Astrocyte (in vitro differentiated cells and primary cell): Measurements from ENCODE around the gene KRT40. TPM values are rescaled to one million over a fixed set of nuclear protein-coding genes. Genes with fewer than 3 reads are reported as not detected.

Source experiments
- DNase-seq: peaks from one replicate; pipeline ENCODE4 v3.0.0-alpha.2; 2010; ENCODE audit warnings: low read depth
- FAIRE-seq: peaks from 2 replicates; lab custom pipeline; 2011; peaks lifted over from hg19 to GRCh38; lab: Jason Lieb, UNC
- H2AFZ ChIP-seq: 2 replicates; pipeline ENCODE4 v1.6.0; 2012; ENCODE audit warnings: low read depth, low read length, inconsistent platforms
- H3K27ac ChIP-seq: 2 replicates; pipeline ENCODE4 v1.5.1; 2011; ENCODE audit warnings: low read depth, low read length, inconsistent platforms
- H3K27me3 ChIP-seq: 2 replicates; pipeline ENCODE4 v1.6.0; 2011; ENCODE audit warnings: low read length, inconsistent platforms; ENCODE audit not compliant: insufficient read depth
- H3K36me3 ChIP-seq: 2 replicates; pipeline ENCODE4 v1.5.1; 2011; ENCODE audit warnings: low read length, inconsistent platforms; ENCODE audit not compliant: insufficient read depth
- H3K4me1 ChIP-seq: 2 replicates; pipeline ENCODE4 v1.5.1; 2011; ENCODE audit warnings: low read length, inconsistent platforms; ENCODE audit not compliant: insufficient read depth
- H3K4me2 ChIP-seq: 2 replicates; pipeline ENCODE4 v1.6.0; 2012; ENCODE audit warnings: low read length, inconsistent platforms
- H3K4me3 ChIP-seq: 2 replicates; pipeline ENCODE4 v1.5.1; 2011; ENCODE audit warnings: low read depth, mild to moderate bottlenecking, low read length, inconsistent platforms; ENCODE audit not compliant: insufficient read depth
- H3K79me2 ChIP-seq: 2 replicates; pipeline ENCODE4 v1.6.0; 2012; ENCODE audit warnings: mild to moderate bottlenecking, low read length, inconsistent platforms; ENCODE audit not compliant: insufficient read depth
- H3K9ac ChIP-seq: 2 replicates; pipeline ENCODE4 v1.6.0; 2012; ENCODE audit warnings: mild to moderate bottlenecking, low read length, inconsistent platforms
- H3K9me3 ChIP-seq: 2 replicates; pipeline ENCODE4 v1.5.1; 2012; ENCODE audit warnings: low read depth, mild to moderate bottlenecking, low read length, inconsistent platforms; ENCODE audit not compliant: insufficient read depth
- H4K20me1 ChIP-seq: 2 replicates; pipeline ENCODE4 v1.6.0; 2012; ENCODE audit warnings: low read length, inconsistent platforms; ENCODE audit not compliant: insufficient read depth
- H3K27ac Mint-ChIP-seq: one replicate; pipeline ENCODE4 v1.8.0; 2021; ENCODE audit warnings: mild to moderate bottlenecking, mixed read lengths; ENCODE audit not compliant: unreplicated experiment
- H3K27me3 Mint-ChIP-seq: one replicate; pipeline ENCODE4 v1.8.0; 2021; ENCODE audit warnings: low read depth, mixed read lengths; ENCODE audit not compliant: unreplicated experiment
- H3K36me3 Mint-ChIP-seq: one replicate; pipeline ENCODE4 v1.8.0; 2021; ENCODE audit warnings: low read depth, mixed read lengths; ENCODE audit not compliant: unreplicated experiment
- H3K4me1 Mint-ChIP-seq: one replicate; pipeline ENCODE4 v1.8.0; 2021; ENCODE audit warnings: low read depth, mixed read lengths; ENCODE audit not compliant: unreplicated experiment
- H3K4me3 Mint-ChIP-seq: one replicate; pipeline ENCODE4 v1.8.0; 2021; ENCODE audit warnings: mild to moderate bottlenecking, moderate library complexity, mixed read lengths; ENCODE audit not compliant: unreplicated experiment
- H3K9me3 Mint-ChIP-seq: one replicate; pipeline ENCODE4 v1.8.0; 2021; ENCODE audit warnings: mild to moderate bottlenecking, mixed read lengths; ENCODE audit not compliant: unreplicated experiment
- EZH2 ChIP-seq: IDR thresholded peaks from 2 replicates; pipeline ENCODE4 v1.6.1; 2012; ENCODE audit warnings: mild to moderate bottlenecking, low read length, inconsistent platforms; ENCODE audit not compliant: insufficient read depth
- total RNA-seq: library from RNA; stranded (reverse); gene quantifications from 2 replicates; pipeline ENCODE4 v1.2.1, GENCODE V29; 2021
- TF ChIP-seq, protein P1 (sequence below): IDR thresholded peaks from 2 replicates; pipeline ENCODE4 v1.5.1; 2011; ENCODE audit warnings: low read depth, mild to moderate bottlenecking, inconsistent platforms, low read length, moderate library complexity; ENCODE audit not compliant: insufficient read depth

KRT40 gene
- total RNA-seq, 1 donor from 2014 or later = not detected

GRCh38 chr17:40993839-40994238, 9.7 kb upstream of the KRT40 start, which contains the start of gene KRTAP3-3:
Gene KRTAP3-3, minus strand, starts transcription at chr17:40994164. Its CDS starts 67 bp downstream, at chr17:40994097.
- H3K4me1 Mint-ChIP-seq = peaks cover 7% of the 10 kb centered on the region
- Histone ChIP-seq H2AFZ (no peak within 1 kb of the TSS), H3K4me3 (no peak within 1 kb of the TSS), H3K27me3 (no peaks in the 10 kb centered on the region), H3K27ac (no peak within 1 kb of the TSS), H3K9me3 (no peaks in the 10 kb centered on the region), H3K9ac (no peak within 1 kb of the TSS), H3K79me2 (no peaks in the 10 kb centered on the region), H3K36me3 (no peaks in the 10 kb centered on the region), H3K4me2 (no peak within 1 kb of the TSS), H4K20me1 (no peaks in the 10 kb centered on the region), H3K4me1 (no peaks in the 10 kb centered on the region)
- no peaks in the 10 kb centered on the region for H3K36me3 Mint-ChIP-seq
- no peaks in the 10 kb centered on the region for H3K9me3 Mint-ChIP-seq
- H3K4me3 Mint-ChIP-seq = no peak within 1 kb of the TSS
- FAIRE-seq (no peak), DNase-seq (no peak)
- H3K27ac Mint-ChIP-seq = no peak within 1 kb of the TSS
- TF ChIP-seq, protein P1, sequence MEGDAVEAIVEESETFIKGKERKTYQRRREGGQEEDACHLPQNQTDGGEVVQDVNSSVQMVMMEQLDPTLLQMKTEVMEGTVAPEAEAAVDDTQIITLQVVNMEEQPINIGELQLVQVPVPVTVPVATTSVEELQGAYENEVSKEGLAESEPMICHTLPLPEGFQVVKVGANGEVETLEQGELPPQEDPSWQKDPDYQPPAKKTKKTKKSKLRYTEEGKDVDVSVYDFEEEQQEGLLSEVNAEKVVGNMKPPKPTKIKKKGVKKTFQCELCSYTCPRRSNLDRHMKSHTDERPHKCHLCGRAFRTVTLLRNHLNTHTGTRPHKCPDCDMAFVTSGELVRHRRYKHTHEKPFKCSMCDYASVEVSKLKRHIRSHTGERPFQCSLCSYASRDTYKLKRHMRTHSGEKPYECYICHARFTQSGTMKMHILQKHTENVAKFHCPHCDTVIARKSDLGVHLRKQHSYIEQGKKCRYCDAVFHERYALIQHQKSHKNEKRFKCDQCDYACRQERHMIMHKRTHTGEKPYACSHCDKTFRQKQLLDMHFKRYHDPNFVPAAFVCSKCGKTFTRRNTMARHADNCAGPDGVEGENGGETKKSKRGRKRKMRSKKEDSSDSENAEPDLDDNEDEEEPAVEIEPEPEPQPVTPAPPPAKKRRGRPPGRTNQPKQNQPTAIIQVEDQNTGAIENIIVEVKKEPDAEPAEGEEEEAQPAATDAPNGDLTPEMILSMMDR = no peak
- TF ChIP-seq EZH2 = no peak
- H3K27me3 Mint-ChIP-seq = no peaks in the 10 kb centered on the region

DNA sequence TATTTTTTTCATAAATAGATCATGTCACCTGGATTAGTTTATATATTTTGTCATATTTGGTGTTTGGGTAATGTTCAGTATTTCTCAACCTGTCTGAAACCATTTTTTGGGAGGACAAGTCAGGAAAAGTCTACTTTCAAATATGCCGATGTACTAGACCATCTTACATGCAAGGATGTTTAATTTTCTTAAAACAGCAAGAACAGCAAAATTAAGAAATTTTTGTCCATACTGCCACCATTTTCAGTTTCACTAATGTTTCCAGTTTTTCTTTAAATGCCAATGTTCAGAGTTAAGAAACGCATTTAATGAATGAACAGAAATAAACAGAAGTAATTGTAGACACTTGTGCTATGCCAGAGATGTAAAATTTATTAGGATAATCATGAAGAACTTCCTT, 9.0 kb upstream of the KRT40 start:
- no peaks in the 10 kb centered on the region for H3K4me1 ChIP-seq
- Mint-ChIP-seq H3K9me3 (no peaks in the 10 kb centered on the region), H3K36me3 (no peaks in the 10 kb centered on the region), H3K4me3 (no peak overlapping the region), H3K27me3 (no peaks in the 10 kb centered on the region), H3K4me1 (peaks cover 7% of the 10 kb centered on the region), H3K27ac (no peak overlapping the region)
- no peaks in the 10 kb centered on the region for H3K79me2 ChIP-seq
- no peak for FAIRE-seq
- H3K27ac ChIP-seq = no peak overlapping the region
- no peak overlapping the region for H3K9ac ChIP-seq
- no peak overlapping the region for H2AFZ ChIP-seq
- H3K4me3 ChIP-seq = no peak overlapping the region
- H3K9me3 ChIP-seq = no peaks in the 10 kb centered on the region
- no peak for DNase-seq
- no peaks in the 10 kb centered on the region for H3K36me3 ChIP-seq
- H3K4me2 ChIP-seq = no peak overlapping the region
- TF ChIP-seq, protein P1 = no peak
- no peak for TF ChIP-seq EZH2
- no peaks in the 10 kb centered on the region for H4K20me1 ChIP-seq
- no peaks in the 10 kb centered on the region for H3K27me3 ChIP-seq

DNA sequence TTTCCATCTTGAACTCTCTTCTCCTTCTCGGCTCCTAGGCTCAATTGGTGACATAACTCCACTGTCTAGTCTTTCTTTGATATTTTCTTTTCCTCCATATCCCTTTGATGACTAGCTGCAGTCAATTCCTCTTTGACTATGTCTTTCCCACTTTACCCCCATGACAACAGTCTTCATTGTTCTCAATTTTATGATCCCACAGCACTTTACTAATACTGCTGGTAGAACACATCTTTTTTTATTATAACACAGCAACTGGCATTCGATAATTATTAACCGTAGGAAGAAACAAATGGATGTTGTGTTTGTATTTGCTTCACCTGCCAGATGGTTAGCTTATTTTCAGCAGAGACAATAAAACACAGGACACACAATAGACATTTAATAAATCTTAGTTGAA, 8.5 kb upstream of the KRT40 start:
- H4K20me1 ChIP-seq = no peaks in the 10 kb centered on the region
- H3K27me3 ChIP-seq = no peaks in the 10 kb centered on the region
- no peak overlapping the region for H3K27ac Mint-ChIP-seq
- DNase-seq (no peak), FAIRE-seq (no peak)
- no peaks in the 10 kb centered on the region for H3K36me3 Mint-ChIP-seq
- H3K27me3 Mint-ChIP-seq = no peaks in the 10 kb centered on the region
- H2AFZ ChIP-seq = no peak overlapping the region
- H3K79me2 ChIP-seq = no peaks in the 10 kb centered on the region
- no peak overlapping the region for H3K4me2 ChIP-seq
- no peak overlapping the region for H3K9ac ChIP-seq
- no peaks in the 10 kb centered on the region for H3K4me1 ChIP-seq
- TF ChIP-seq, protein P1 = no peak
- no peak for TF ChIP-seq EZH2
- H3K4me1 Mint-ChIP-seq = peaks cover 7% of the 10 kb centered on the region
- H3K9me3 Mint-ChIP-seq = no peaks in the 10 kb centered on the region
- no peak overlapping the region for H3K27ac ChIP-seq
- no peak overlapping the region for H3K4me3 Mint-ChIP-seq
- H3K36me3 ChIP-seq = no peaks in the 10 kb centered on the region
- H3K4me3 ChIP-seq = no peak overlapping the region
- no peaks in the 10 kb centered on the region for H3K9me3 ChIP-seq
